Gastrocnemius medialis (tissue), 4 donors: ENCODE data around the gene PACSIN2.

Experiments
- POLR2A ChIP-seq, 2 donors: fragments of 450-650 bp; IDR thresholded peaks; one replicate each; pipeline ENCODE4 v1.6.1; 2017; ENCODE audit warnings: antibody characterized with exemption in 2 of 2, mild to moderate bottlenecking in 2 of 2, moderate library complexity in 2 of 2
- TF ChIP-seq, protein P1 (sequence below), 5 experiments: fragments of 450-650 bp in 3 of 5; fragments of 200-600 bp in 2 of 5; sonication (generic) in 2 of 5; IDR thresholded peaks in 4 of 5; conservative IDR thresholded peaks in 1 of 5; 1 replicate in 4 of 5; 2 replicates in 1 of 5; pipeline ENCODE4 v1.5.1; 2016 to 2019; ENCODE audit warnings: antibody characterized with exemption in 5 of 5, mild to moderate bottlenecking in 3 of 5, moderate library complexity in 3 of 5

DNA sequence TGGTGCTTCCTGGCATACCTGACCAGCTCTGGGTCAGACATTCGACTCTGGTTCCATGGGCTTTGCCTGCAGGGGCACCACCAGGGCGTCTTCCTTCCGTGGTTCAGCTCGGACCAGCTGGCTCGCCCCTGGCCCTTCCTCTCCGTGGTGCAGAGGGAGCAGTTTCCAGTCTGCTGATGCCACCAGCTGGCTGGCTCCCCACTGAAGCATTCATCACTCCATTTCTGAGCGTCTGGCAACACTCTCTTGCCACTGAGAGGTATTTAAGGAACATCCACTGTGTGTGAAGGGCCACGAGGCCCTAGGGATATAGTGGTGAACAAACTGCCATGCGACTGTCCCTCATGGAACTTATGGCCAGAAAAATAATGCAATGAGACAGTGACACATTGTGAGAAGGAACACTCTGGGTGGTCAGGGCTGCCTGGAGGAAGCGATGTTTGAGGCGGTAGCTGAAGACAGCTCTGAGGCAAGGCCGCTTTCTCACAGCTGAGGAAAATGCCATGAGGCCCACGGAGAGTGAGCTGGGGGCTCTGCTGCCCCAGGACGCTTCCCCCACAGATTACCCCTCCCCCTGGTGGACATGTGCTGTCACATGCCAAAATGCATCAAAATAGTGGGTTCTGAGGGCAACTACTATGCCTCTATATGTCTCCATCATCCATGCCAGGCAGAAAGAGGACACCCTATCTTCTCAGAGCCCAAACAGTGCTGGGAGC, 113.0 kb downstream of the PACSIN2 start:
- TF ChIP-seq, protein P1, sequence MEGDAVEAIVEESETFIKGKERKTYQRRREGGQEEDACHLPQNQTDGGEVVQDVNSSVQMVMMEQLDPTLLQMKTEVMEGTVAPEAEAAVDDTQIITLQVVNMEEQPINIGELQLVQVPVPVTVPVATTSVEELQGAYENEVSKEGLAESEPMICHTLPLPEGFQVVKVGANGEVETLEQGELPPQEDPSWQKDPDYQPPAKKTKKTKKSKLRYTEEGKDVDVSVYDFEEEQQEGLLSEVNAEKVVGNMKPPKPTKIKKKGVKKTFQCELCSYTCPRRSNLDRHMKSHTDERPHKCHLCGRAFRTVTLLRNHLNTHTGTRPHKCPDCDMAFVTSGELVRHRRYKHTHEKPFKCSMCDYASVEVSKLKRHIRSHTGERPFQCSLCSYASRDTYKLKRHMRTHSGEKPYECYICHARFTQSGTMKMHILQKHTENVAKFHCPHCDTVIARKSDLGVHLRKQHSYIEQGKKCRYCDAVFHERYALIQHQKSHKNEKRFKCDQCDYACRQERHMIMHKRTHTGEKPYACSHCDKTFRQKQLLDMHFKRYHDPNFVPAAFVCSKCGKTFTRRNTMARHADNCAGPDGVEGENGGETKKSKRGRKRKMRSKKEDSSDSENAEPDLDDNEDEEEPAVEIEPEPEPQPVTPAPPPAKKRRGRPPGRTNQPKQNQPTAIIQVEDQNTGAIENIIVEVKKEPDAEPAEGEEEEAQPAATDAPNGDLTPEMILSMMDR (IDR thresholded peaks at IDR 0.05 in 4 of 5, conservative IDR thresholded peaks at IDR 0.05 in 1 of 5) = peak in 3 of 5 experiments; percentile 15 to 42 (median 40)
- no peak for TF ChIP-seq POLR2A (IDR thresholded peaks at IDR 0.05)
